ENCODE results near the gene PRG3. TPM values are rescaled to one million over a fixed set of nuclear protein-coding genes. Genes with fewer than 3 reads are reported as not detected.

Gene PRG3
- total and polyA plus RNA-seq, 2 of the 4 experiments (the other 2 are of a cell fraction), result not detected

DNA sequence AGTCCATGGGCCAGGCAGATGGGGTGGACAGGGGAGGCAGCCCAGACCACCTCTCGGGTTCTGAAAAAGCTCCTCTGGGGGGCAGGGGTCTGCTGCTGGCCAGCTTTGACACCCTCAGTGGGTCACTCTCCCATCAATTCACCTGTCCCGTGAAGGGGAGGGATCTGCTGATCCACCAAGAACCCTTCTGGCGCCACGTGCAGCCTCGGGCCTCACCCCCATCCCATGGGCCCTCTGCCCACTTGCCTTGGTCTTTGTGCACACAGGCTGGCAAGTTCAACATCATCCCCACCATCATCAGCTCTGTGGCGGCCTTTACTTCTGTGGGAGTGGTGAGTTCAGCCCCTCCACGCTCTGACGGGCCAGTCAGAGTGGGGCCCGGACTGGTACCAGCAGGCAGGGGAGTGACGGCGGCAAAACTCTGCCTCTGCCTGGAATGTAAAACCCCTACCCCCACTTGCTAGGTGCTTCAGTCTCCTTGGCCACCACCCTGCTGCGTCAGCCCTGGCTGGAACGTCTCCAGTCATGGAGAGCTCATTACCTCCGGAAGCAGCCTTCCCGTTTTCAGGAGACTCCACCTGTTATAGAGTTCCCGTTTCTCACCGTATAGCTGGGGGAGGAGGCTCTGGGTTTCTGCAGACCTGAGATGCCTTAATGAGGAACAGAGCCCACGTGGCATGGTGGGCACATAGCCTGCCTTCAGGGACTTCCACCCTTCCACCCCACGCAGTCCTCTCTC is 12.7 kb downstream of the PRG3 start:
- no peak overlapping the region for H3K9ac ChIP-seq (ENCODE audit: low read depth, low read length)
- H3K79me1 ChIP-seq (ENCODE audit: low read depth in 1 of 2, low read length in 2 of 2), result no peaks in the 10 kb centered on the region
- no peak overlapping the region for H3K4me3 ChIP-seq (ENCODE audit: insufficient read depth, low read depth, low read length)
- dilution Hi-C loops (cut with HindIII; ENCODE audit: low sequenced_read_pairs, unreplicated experiment) (no loop called here), in situ Hi-C loops (cut with MboI; ENCODE audit: low sequenced_read_pairs) (loop anchor here (25.0 kb wide), 1 partner anchor 531 kb away; no protein-coding TSS in a partner anchor), intact Hi-C loops (cut with micrococcal nuclease) (no loop called here)
- H2AK5ac ChIP-seq (ENCODE audit: low read depth, low read length), result no peak overlapping the region
- H3K9me3 ChIP-seq (ENCODE audit: control insufficient read depth, insufficient read depth, low read length), result no peaks in the 10 kb centered on the region
- H3K4me1 ChIP-seq (ENCODE audit: control insufficient read depth, insufficient read depth, low read length), result no peaks in the 10 kb centered on the region
- no peak overlapping the region for H2BK20ac ChIP-seq (ENCODE audit: low read depth, low read length)
- DNase-seq (no peak), ATAC-seq (ENCODE audit: low read depth) (no peak)
- no peak overlapping the region for H4K5ac ChIP-seq (ENCODE audit: low read depth, low read length)
- no peak overlapping the region for H3K23ac ChIP-seq (ENCODE audit: low read depth, low read length)
- ChIA-PET POLR2A (ENCODE audit: unreplicated experiment) (no interaction called here), CTCF (no interaction called here)
- H4K91ac ChIP-seq (ENCODE audit: insufficient read depth, low read depth, low read length), result no peak overlapping the region
- BruUV-seq (replicated peaks), result no TSS peak
- H2AFZ ChIP-seq (replicated peaks; ENCODE audit: low read length, poor library complexity), result no peak overlapping the region
- peaks cover 44% of the 10 kb centered on the region for H3K27me3 ChIP-seq (ENCODE audit: control insufficient read depth, insufficient read depth, low read length)
- no peak overlapping the region for H2AK9ac ChIP-seq (replicated peaks; ENCODE audit: low read depth, low read length, poor library complexity)
- H2BK5ac ChIP-seq (ENCODE audit: low read depth, low read length, poor library complexity, severe bottlenecking), result no peak overlapping the region
- TF ChIP-seq CEBPB (IDR thresholded peaks at IDR 0.05; ENCODE audit: low read depth, low read length) (no peak), RCOR1 (IDR thresholded peaks at IDR 0.05; ENCODE audit: insufficient replicate concordance, low read length) (no peak), MXI1 (IDR thresholded peaks at IDR 0.05; ENCODE audit: borderline replicate concordance, low read depth, low read length) (no peak), BHLHE40 (IDR thresholded peaks at IDR 0.05; ENCODE audit: low read depth, low read length) (no peak), RFX5 (IDR thresholded peaks at IDR 0.05; ENCODE audit: low read depth, low read length) (no peak), MAFK (IDR thresholded peaks at IDR 0.05; ENCODE audit: low read depth, low read length) (no peak), RAD21 (IDR thresholded peaks at IDR 0.05; ENCODE audit: low read length) (no peak), MAZ (IDR thresholded peaks at IDR 0.05; ENCODE audit: borderline replicate concordance, low read depth, low read length) (no peak), FOS (IDR thresholded peaks at IDR 0.05; ENCODE audit: low read depth, low read length) (no peak), SMC3 (IDR thresholded peaks at IDR 0.05; ENCODE audit: low read depth, low read length) (no peak), POLR2A (IDR thresholded peaks at IDR 0.05; ENCODE audit: low read depth, low read length) (no peak), NFE2L2 (IDR thresholded peaks at IDR 0.05; ENCODE audit: low read depth, low read length) (no peak), CHD1 (IDR thresholded peaks at IDR 0.05; ENCODE audit: low read depth, low read length) (no peak)
- TF ChIP-seq, protein P1, sequence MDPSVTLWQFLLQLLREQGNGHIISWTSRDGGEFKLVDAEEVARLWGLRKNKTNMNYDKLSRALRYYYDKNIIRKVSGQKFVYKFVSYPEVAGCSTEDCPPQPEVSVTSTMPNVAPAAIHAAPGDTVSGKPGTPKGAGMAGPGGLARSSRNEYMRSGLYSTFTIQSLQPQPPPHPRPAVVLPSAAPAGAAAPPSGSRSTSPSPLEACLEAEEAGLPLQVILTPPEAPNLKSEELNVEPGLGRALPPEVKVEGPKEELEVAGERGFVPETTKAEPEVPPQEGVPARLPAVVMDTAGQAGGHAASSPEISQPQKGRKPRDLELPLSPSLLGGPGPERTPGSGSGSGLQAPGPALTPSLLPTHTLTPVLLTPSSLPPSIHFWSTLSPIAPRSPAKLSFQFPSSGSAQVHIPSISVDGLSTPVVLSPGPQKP (IDR thresholded peaks at IDR 0.05; ENCODE audit: borderline replicate concordance, low read depth, low read length), result no peak
- TF ChIP-seq, protein P2, sequence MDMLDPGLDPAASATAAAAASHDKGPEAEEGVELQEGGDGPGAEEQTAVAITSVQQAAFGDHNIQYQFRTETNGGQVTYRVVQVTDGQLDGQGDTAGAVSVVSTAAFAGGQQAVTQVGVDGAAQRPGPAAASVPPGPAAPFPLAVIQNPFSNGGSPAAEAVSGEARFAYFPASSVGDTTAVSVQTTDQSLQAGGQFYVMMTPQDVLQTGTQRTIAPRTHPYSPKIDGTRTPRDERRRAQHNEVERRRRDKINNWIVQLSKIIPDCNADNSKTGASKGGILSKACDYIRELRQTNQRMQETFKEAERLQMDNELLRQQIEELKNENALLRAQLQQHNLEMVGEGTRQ (IDR thresholded peaks at IDR 0.05; ENCODE audit: low read depth, low read length), result no peak
- TF ChIP-seq, protein P3, sequence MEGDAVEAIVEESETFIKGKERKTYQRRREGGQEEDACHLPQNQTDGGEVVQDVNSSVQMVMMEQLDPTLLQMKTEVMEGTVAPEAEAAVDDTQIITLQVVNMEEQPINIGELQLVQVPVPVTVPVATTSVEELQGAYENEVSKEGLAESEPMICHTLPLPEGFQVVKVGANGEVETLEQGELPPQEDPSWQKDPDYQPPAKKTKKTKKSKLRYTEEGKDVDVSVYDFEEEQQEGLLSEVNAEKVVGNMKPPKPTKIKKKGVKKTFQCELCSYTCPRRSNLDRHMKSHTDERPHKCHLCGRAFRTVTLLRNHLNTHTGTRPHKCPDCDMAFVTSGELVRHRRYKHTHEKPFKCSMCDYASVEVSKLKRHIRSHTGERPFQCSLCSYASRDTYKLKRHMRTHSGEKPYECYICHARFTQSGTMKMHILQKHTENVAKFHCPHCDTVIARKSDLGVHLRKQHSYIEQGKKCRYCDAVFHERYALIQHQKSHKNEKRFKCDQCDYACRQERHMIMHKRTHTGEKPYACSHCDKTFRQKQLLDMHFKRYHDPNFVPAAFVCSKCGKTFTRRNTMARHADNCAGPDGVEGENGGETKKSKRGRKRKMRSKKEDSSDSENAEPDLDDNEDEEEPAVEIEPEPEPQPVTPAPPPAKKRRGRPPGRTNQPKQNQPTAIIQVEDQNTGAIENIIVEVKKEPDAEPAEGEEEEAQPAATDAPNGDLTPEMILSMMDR (conservative IDR thresholded peaks at IDR 0.05; ENCODE audit: low read depth, low read length), result no peak
- H4K8ac ChIP-seq (ENCODE audit: low read depth in 2 of 2, low read length in 2 of 2), result no peak overlapping the region
- no peak overlapping the region for H3K18ac ChIP-seq (ENCODE audit: low read depth, low read length)
- no peak overlapping the region for H2BK120ac ChIP-seq (ENCODE audit: low read depth, low read length)
- WGBS, 2 experiments (ENCODE audit: extremely low coverage in 2 of 2, insufficient read length in 1 of 2), result no CpG with 5 or more reads among the region's 19 CpGs
- no peak overlapping the region for H3K4me2 ChIP-seq (ENCODE audit: low read depth, low read length)
- H3K14ac ChIP-seq (replicated peaks; ENCODE audit: low read depth, low read length), result no peak overlapping the region
- H3K4ac ChIP-seq (ENCODE audit: low read depth, low read length), result no peak overlapping the region
- no peaks in the 10 kb centered on the region for H3K9me1 ChIP-seq (ENCODE audit: insufficient read depth, low read length)
- no peaks in the 10 kb centered on the region for H3K36me3 ChIP-seq (ENCODE audit: control insufficient read depth, insufficient read depth, low read length)
- H4K20me1 ChIP-seq (ENCODE audit: insufficient read depth, low read length), result no peaks in the 10 kb centered on the region
- no peak overlapping the region for H3K56ac ChIP-seq (ENCODE audit: extremely low read depth, insufficient read depth, low read length)
- no peak overlapping the region for H2BK15ac ChIP-seq (ENCODE audit: low read depth, low read length)
- H3K27ac ChIP-seq (ENCODE audit: insufficient read depth, low read length), result no peak overlapping the region

All from IMR-90 (cell line).